Effector memory CD8-positive, alpha-beta T cell (primary cell): ENCODE data around the gene TMEM140.
"Not testable (repeated sequence)": the region's sequence is repeated elsewhere in the genome, so short reads cannot be mapped to it uniquely, and the experiment has no call there.

Source experiments
- ATAC-seq: fragments of 150-1000 bp; cut with Tn5 transposase; replicated peaks from 2 replicates; pipeline ENCODE4 v1.10.0; 2021; ENCODE audit warnings: mild to moderate bottlenecking, moderate library complexity
- DNase-seq, 3 experiments: peaks; one replicate each; pipeline ENCODE4 v3.0.0; 2021
- H3K27ac Mint-ChIP-seq, 2 donors: one replicate each; pipeline ENCODE4 v1.8.0; 2022; ENCODE audit warnings: mild to moderate bottlenecking in 2 of 2, mixed read lengths in 2 of 2, moderate library complexity in 2 of 2
- H3K27me3 Mint-ChIP-seq, 2 donors: one replicate each; pipeline ENCODE4 v1.8.0; 2022; ENCODE audit warnings: mixed read lengths in 2 of 2
- H3K36me3 Mint-ChIP-seq: one replicate; pipeline ENCODE4 v1.8.0; 2022; ENCODE audit warnings: mild to moderate bottlenecking, moderate library complexity, mixed read lengths; ENCODE audit not compliant: insufficient read depth
- H3K4me1 Mint-ChIP-seq, 2 donors: one replicate each; pipeline ENCODE4 v1.8.0; 2022; ENCODE audit warnings: low read depth in 2 of 2, mixed read lengths in 2 of 2
- H3K4me3 Mint-ChIP-seq, 2 donors: one replicate each; pipeline ENCODE4 v1.8.0; 2022; ENCODE audit warnings: mild to moderate bottlenecking in 2 of 2, mixed read lengths in 2 of 2, moderate library complexity in 2 of 2
- H3K9me3 Mint-ChIP-seq, 2 donors: one replicate each; pipeline ENCODE4 v1.8.0; 2022; ENCODE audit warnings: mixed read lengths in 2 of 2

Gene TMEM140

DNA sequence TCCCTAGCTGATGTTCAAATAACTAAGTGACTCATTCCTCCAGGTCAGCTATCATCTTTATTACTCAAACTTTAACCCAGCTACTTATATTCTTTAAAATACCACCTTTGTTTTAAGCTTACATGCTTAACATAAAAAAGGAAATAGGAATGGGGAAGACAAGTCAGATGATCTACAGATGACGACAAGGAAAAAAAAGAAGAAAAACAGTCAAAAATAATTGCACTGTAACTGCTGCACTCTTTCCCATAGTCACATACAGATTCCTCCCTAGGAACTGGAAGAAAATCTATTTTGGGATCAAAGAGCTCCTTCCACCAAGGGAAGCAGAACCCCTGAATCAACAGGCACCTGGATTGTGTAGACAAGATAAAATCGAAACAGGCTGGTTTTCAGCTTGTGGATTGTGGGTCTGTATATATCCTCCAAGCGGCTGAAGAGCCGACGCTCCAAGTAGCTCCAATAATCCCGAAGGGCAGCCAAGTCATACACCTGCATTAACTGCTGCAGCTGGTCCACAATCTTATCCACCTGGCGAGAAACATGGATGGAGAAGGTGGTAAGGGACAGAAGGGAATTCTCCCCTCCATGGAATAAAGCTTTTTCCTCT lies 61.5 kb downstream of the TMEM140 start:
- Mint-ChIP-seq H3K9me3 (no peaks in the 10 kb centered on the region), H3K4me1 (peaks cover 24 to 30% of the 10 kb centered on the region in 2 donors), H3K36me3 (peaks cover 14% of the 10 kb centered on the region), H3K27me3 (no peaks in the 10 kb centered on the region), H3K4me3 (peak overlapping the region in 1 of 2 donors; percentile 20), H3K27ac (no peak overlapping the region)
- DNase-seq (no peak), ATAC-seq (no peak)

DNA sequence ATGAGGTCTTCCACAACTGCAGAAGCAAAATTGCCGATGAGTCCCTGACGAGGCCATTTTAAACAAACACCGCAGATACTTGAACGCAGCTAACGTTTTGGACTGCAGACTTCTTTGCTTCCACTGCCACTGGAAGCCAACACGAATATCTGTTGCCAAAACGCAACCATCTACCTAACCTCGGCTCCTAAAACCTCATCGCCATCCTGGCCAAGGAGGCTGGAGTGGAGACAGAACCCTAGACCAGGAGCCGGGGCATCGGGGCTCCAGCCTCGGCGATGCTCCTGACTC lies 63.0 kb downstream of the TMEM140 start:
- ATAC-seq (peak; percentile 1), DNase-seq (no peak)
- Mint-ChIP-seq H3K27me3 (no peaks in the 10 kb centered on the region), H3K27ac (peak overlapping the region; percentile 93 to 96), H3K36me3 (peaks cover 9% of the 10 kb centered on the region), H3K4me1 (peaks cover 21 to 25% of the 10 kb centered on the region in 2 donors), H3K4me3 (peak overlapping the region; percentile 89 to 94), H3K9me3 (no peaks in the 10 kb centered on the region)

DNA sequence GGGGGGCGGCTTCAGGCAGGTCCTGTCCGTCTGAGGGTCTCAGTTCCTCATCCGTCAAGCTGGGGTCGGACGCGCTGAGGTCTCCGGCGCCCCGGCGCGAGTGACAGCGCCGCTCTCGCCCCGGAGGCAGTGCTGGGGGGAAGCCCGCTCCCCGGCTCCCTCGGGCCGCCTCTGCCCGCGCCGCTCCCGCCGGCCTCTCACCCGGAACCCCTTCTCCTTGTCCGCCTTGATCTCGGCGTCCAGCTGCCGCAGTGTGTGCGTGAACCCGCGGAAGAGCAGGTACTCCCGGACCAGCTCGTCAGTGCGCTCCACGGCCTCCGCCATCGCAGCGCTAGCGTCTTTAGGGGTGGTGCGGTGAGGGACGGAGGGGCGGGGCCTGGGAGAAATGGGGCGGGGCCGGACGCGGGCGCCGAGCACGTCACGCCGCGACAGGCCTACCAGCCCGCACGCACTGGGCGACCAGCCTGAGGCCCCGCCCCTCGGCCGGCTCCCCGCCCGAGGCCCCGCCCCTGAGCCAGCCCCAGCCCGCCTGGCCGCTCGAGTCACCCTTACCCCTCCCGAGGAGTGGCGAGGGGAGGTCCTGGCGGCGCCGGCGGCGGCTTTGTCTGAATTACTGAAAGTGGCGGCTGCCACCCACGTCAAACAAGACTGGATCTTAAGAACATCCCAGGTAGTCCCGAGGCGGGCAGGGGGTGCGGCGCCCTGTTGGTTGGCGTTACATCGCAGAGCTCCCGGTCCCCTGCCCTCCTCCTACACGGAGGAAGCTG lies 63.5 kb downstream of the TMEM140 start, which contains the start of gene WDR91:
WDR91 (minus strand) TSS at position 348 of the 767 bp plus-strand sequence; CDS start at position 324, 24 bp downstream.
- Mint-ChIP-seq H3K36me3 (peaks cover 8% of the 10 kb centered on the region), H3K4me1 (peaks cover 19 to 25% of the 10 kb centered on the region in 2 donors), H3K4me3 (peak within 1 kb of the TSS; percentile 89 to 94), H3K27me3 (no peaks in the 10 kb centered on the region), H3K9me3 (no peaks in the 10 kb centered on the region), H3K27ac (peak within 1 kb of the TSS; percentile 93 to 96)
- peak; percentile 86 to 89 (median 88) for DNase-seq
- peak; percentile 86 for ATAC-seq

DNA sequence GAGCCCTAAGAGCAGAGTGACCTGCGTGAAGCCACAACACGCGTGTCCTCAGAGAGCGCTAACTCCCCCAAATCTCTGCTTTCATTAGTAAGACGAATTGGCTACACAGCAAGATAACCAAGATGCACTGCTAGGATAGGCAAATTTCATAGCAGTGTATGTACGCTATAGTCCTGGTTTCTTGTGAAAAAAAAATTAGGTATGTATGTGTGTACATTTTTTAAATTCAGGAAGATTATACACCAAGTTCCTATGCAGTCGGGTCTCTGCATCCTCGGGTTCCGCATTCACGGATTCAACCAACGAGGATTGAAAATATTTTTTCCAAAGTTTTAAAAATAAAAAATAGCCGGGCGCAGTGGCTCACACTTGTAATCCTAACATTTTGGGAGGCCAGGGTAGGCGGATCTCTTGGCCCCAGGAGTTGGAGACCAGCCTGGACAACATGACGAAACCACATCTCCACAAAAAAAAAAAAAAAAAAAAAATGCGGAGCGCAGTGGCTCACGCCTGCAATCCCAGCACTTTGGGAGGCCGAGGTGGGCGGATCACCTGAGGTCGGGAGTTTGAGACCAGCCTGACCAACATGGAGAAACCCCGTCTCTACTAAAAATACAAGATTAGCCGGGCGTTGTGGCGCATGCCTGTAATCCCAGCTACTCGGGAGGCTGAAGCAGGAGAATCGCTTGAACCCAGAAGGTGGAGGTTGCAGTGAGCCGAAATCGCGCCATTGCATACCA lies 64.2 kb downstream of the TMEM140 start:
- H3K9me3 Mint-ChIP-seq, DNase-seq, ATAC-seq, H3K36me3 Mint-ChIP-seq, H3K27me3 Mint-ChIP-seq: not testable (repeated sequence)
- H3K4me1 Mint-ChIP-seq = peaks cover 18 to 25% of the 10 kb centered on the region in 2 donors
- H3K4me3 Mint-ChIP-seq = peak overlapping the region; percentile 89 to 94
- H3K27ac Mint-ChIP-seq = peak overlapping the region; percentile 93 to 96

DNA sequence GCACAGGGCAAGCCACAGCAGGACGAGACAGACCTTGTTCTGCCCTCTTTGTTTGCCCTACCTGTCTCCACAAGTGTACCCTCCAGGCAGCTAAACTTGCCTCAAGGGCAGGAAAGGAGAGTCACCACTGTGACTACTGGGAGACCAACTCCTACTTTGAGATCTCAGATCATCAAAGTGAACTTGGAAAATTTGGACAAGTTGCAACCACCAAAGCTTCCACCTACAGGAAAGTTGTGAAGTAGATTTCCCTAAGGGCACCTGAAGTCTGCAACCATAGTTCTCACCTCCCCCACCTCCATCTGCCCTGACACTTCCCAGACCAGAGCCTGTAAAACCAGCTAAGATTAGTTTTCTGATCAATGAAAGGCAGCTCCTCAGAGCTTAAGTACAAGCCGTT lies 66.0 kb downstream of the TMEM140 start:
- H3K36me3 Mint-ChIP-seq = peaks cover 6% of the 10 kb centered on the region
- peaks cover 7 to 16% of the 10 kb centered on the region in 2 donors for H3K4me1 Mint-ChIP-seq
- no peak for ATAC-seq
- no peak overlapping the region for H3K27ac Mint-ChIP-seq
- peaks cover 0 to 10% of the 10 kb centered on the region in 2 donors for H3K27me3 Mint-ChIP-seq
- H3K9me3 Mint-ChIP-seq = no peaks in the 10 kb centered on the region
- H3K4me3 Mint-ChIP-seq = no peak overlapping the region
- no peak for DNase-seq

DNA sequence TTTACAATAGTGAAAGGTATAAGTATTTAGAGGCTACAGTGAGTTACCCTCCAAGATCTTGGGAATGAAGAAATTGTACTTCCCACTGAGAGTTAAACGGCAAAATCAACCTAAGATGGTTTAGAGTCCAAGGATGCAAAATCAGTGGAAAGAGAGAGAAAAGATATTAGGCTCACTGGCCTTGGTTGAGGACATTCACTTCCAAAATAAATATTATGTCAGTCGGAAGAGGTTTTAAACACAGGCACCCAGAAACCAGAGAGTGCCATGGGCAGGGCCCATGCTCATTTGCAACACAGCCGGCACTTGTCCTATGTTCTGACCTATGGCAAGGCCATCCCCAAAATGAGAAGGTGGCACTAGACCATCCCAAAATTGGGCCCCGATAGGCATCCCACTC lies 67.3 kb downstream of the TMEM140 start:
- Mint-ChIP-seq H3K9me3 (no peaks in the 10 kb centered on the region), H3K27ac (no peak overlapping the region), H3K36me3 (no peaks in the 10 kb centered on the region), H3K27me3 (peaks cover 0 to 21% of the 10 kb centered on the region in 2 donors), H3K4me3 (no peak overlapping the region), H3K4me1 (peaks cover 6 to 11% of the 10 kb centered on the region in 2 donors)
- ATAC-seq (no peak), DNase-seq (no peak)

DNA sequence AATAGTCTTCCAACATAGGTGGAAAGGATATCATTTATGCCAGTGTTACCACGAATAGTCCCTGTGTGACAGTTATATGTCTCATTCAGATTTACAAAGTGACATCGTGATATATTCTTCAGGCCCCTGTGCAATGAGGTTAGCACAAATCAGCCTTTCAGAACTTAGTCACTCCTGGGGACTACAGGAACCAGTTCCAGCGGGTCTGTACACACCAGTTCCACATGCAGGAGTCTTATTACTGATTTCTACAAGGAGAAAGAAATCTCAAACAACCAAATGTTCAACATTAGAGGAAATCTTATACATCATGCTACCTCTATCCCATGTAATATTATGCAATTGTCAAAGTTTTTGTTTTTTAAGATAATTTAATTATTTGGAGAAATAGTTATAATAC lies 67.8 kb downstream of the TMEM140 start:
- ATAC-seq = no peak
- no peak for DNase-seq

More for the DNA sequence above, 67.8 kb downstream of the TMEM140 start:
- Mint-ChIP-seq H3K27me3 (peaks cover 0 to 25% of the 10 kb centered on the region in 2 donors), H3K4me1 (peaks cover 3 to 6% of the 10 kb centered on the region in 2 donors), H3K27ac (no peak overlapping the region), H3K4me3 (no peak overlapping the region), H3K9me3 (no peaks in the 10 kb centered on the region), H3K36me3 (no peaks in the 10 kb centered on the region)
